ENCODE measurements around the gene EXTL1.

Gene EXTL1

DNA sequence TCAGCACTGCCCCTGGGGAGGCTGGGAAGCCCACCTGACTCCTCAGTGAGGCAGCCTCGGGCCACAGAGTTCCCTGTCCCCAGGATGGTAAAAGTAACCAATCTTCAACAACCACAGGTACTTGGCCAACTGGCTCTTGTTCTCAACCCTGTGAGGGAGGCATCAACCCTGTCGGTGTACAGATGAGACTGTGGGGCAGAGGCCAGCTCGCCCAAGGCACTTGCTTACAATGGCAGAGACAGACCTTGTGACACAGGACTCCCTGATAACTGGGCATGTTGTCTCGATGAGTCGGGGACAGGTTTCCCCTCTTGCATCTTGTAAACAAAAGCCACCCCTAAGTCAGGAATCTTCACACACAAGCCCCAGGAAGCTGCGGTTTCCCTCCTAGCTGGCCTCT, 16.3 kb downstream of the EXTL1 start:
- in situ Hi-C loops (cut with MboI; ENCODE audit: low sequenced_read_pairs): no loop called here

DNA sequence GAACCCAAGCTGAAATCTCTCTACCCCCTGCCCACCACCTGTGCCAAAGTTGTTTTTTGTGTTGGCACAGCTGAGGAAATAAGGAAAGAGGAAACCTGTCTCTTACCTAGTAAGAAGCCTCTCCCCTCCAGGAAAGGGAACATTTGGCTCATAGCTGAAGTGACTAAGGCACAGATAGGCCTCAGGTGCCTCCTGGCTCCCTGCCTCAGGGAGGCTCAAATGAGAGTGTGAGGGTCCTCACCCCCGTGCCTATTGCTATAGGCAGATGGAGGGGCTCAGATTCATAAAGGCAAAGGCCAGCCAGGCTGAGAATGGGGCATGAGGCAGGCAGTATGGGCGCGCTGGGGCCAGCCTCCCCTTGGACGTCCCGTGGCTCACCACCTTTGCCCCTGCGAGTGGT, 16.9 kb downstream of the EXTL1 start:
- in situ Hi-C loops (cut with MboI; ENCODE audit: low sequenced_read_pairs): no loop called here

DNA sequence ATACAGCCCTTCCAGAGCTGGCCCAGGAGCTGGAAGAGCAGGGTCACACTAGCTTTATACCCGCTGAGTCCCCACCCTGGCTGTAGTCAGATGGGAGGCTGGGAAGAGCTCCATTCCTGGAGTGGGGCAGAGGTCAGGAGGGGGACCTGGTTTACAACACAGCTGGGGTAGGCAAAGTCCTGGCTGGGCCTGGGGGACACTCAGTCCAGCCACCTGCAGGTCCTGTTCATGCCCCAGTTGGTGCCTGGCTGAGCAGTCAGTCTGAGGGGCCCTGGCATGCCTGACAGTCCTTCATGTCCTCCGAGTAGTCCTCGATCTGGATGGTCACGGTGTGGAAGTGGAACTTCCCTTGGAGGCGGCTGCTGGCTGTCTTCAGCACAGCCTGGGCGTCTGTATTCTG, 17.3 kb downstream of the EXTL1 start:
- in situ Hi-C loops (cut with MboI; ENCODE audit: low sequenced_read_pairs): no loop called here

GRCh38 chr1:26041401-26041800, 19.8 kb downstream of the EXTL1 start:
- in situ Hi-C loops (cut with MboI; ENCODE audit: low sequenced_read_pairs): no loop called here

GRCh38 chr1:26041978-26042377, 20.4 kb downstream of the EXTL1 start:
- in situ Hi-C loops (cut with MboI; ENCODE audit: low sequenced_read_pairs): no loop called here

- in situ Hi-C loops (cut with MboI; ENCODE audit: low sequenced_read_pairs): no loop called here
Measured at GRCh38 chr1:26043765-26044164, 22.2 kb downstream of the EXTL1 start.

DNA sequence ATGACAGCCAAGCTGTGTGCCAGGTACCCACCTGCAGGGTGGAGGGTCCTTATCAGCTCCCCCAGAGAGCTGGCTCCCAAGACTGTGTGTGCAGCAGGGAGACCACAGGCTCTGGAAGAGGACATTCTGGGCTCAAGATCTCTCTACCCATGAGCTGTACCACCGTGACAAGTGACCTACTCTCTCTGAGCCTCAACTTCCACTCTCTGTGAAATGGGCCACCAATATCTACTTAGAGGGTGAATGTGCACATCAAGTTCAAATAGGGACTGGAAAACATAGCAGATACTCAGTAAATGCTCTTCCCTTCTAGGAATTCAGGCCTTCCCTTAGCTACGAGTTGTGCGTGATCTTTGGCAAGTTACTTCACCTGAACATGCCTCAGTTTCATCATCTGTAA, 22.8 kb downstream of the EXTL1 start:
- in situ Hi-C loops (cut with MboI; ENCODE audit: low sequenced_read_pairs): no loop called here

- in situ Hi-C loops (cut with MboI; ENCODE audit: low sequenced_read_pairs): no loop called here
Measured at GRCh38 chr1:26044971-26045721, 23.6 kb downstream of the EXTL1 start.

GRCh38 chr1:26045722-26046245, 24.2 kb downstream of the EXTL1 start, which contains the start of gene SLC30A2:
Gene SLC30A2, minus strand, starts transcription at chr1:26046118. Its CDS starts 222 bp downstream, at chr1:26045896.
- in situ Hi-C loops (cut with MboI; ENCODE audit: low sequenced_read_pairs): no loop called here

DNA sequence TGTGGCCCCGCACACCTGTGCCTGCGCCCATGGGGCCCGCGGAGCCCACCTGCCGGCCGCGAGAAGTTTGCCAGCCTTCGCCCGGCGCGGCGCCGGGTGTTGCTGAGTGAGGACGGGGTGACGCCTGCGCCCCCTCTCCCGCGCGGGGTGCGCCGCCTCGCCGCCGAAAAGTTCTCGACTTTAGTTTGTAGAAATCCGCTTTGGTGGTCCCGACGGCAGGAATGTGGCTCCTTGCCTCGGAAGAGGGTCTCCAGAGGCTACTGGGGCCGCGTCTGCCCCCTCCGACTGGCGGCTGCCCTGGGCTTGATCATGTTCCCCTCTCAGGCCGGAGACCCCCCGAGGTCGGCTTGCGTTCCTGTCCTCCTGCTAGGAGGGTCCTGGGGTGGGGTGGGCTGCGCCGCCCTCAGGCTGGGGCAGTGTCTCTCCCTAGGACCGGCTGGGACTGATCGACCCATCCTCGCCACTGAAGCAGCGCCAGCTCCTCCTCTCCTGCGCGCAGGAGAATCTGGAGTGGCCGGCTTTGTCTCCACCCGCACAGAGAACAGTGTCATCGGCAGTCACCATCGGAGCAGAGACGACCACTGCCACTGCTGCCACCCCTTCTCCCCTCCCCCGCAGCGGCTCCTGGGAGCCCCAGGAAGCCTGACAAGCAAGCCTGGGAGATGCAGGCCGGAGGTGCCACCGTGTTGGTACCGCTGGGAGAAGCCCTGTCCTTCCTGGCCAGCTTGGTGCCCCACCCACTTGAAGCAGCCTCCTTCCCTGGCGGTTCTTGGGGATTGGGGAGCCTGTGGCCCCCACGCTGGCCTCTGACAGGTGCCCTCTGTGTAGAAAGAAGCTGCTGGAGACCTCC, 24.9 kb downstream of the EXTL1 start:
- in situ Hi-C loops (cut with MboI; ENCODE audit: low sequenced_read_pairs): no loop called here

- in situ Hi-C loops (cut with MboI; ENCODE audit: low sequenced_read_pairs): no loop called here
Measured at GRCh38 chr1:26047278-26047874, 25.8 kb downstream of the EXTL1 start.

- in situ Hi-C loops (cut with MboI; ENCODE audit: low sequenced_read_pairs): no loop called here
Measured at GRCh38 chr1:26049531-26050247, 28.1 kb downstream of the EXTL1 start.

- in situ Hi-C loops (cut with MboI; ENCODE audit: low sequenced_read_pairs): no loop called here
Measured at GRCh38 chr1:26050248-26050640, 28.7 kb downstream of the EXTL1 start.

- in situ Hi-C loops (cut with MboI; ENCODE audit: low sequenced_read_pairs): no loop called here
Measured at GRCh38 chr1:26053718-26054560, 32.4 kb downstream of the EXTL1 start.

DNA sequence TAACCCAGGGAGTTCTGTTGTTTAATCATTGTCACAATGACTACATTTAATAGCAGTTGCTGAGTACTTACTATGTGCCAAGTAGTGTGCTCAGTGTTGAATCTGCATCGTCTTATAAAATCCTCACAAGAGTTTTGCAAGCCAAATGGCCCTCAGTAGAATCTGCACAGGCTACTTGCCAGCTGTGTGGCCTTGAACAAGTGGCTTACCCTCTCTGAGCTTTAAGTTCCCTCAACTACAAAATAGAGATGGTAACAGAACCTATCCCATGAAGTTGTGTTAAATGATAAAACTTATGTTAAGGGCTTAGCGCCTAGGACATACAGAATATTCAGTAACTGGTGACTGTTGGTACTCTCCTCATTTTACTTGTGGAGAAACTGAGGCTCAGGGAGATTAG, 33.5 kb downstream of the EXTL1 start:
- in situ Hi-C loops (cut with MboI; ENCODE audit: low sequenced_read_pairs): no loop called here

DNA sequence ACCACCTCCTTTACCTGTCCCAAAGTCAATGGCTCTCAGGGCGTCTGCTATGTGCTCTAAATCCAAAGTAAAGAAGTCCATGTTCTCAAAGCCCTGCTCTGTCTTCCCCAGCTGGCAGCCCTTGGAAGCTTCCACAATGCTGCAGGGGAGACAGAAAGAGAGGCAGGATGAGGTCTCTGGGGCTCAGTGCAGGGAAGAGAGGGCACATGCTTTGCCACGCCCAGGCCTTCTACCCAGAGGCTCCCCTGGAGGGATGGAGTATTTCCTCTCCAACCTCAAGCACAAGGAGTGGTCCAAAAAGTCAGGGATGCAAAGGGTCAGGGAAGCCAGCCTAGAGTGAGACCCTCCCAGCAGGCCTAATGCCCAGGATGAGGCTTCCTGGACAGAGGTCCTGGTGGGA, 35.6 kb downstream of the EXTL1 start:
- in situ Hi-C loops (cut with MboI; ENCODE audit: low sequenced_read_pairs): no loop called here

DNA sequence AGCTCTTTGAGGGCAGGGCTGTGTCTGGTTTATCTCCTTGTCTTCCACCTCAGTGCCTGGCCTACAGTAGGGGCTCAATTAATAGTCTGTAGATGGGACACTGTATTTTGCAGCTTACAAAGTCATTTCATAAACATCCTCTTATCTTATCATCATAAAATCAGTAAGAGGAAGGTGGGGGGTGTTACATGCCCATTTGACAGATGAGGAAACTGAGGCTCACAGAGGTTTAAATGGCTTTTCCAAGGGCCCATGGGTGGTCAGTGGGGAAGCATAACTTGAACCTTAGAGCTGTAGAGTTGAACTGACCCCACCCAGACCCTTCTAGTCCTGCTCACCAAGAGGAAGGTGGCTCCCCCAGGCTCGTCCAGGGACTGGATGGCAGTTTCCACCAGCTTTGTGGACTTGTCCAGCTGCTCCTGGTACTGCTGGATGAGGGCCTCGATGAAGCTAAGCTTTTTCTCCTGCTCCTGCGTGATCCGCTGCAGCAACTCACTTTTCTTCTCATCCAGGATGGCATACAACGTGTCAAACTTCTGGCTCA, 36.5 kb downstream of the EXTL1 start:
- in situ Hi-C loops (cut with MboI; ENCODE audit: low sequenced_read_pairs): no loop called here

GRCh38 chr1:26059906-26060305, 38.3 kb downstream of the EXTL1 start:
- in situ Hi-C loops (cut with MboI; ENCODE audit: low sequenced_read_pairs): no loop called here

DNA sequence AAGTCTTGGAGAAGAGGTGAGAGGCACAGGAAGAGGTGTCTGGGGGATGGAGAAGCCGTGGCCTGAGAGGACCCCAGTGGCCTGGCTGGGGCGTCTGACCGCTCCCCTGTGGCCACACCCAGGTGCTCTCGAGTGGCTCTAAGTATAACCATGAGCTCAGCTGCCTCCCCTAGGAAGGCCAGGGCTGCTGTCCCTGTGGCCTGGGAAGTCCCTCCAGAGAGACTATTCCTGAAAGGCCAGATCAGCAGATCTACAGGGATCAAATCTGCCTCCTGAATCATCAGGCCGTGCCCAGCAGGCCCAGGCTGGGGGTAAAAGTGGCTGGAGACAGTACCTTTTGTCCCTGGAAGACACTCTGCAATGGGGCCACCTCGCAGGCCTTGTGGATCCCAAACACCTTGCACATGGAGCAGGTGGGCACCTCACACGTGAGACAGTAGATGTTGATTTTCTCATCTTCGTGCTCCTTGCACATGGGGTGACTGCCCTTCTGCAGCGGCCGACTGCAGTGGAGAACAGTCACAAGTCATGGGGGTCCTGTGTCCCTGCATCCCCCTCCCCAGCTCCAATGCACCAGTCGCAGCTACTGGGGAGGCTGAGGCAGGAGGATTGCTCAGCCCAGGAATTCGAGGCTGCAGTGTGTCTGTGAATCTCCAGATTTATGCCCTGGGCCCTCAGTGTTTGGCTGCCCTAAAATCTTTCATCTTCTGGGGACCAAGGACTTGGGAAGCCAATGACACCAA, 39.4 kb downstream of the EXTL1 start:
- in situ Hi-C loops (cut with MboI; ENCODE audit: low sequenced_read_pairs): no loop called here

Data from HL-60/S4 treated with retinoic acid at 250 ng/mL for 4 days and 3 days (cell line).